OCI-M2 (cell line): Measurements from ENCODE around the gene AKR1A1.
A peak's percentile ranks its signal among the peaks of the same experiment; 100 is the strongest.
"Not testable (repeated sequence)": the region's sequence is repeated elsewhere in the genome, so short reads cannot be mapped to it uniquely, and the experiment has no call there.

Source experiments
- DNase-seq: peaks from one replicate; lab custom pipeline; 2025; ENCODE audit not compliant: unreplicated experiment; lab: John Stamatoyannopoulos, UW

Gene AKR1A1

DNA sequence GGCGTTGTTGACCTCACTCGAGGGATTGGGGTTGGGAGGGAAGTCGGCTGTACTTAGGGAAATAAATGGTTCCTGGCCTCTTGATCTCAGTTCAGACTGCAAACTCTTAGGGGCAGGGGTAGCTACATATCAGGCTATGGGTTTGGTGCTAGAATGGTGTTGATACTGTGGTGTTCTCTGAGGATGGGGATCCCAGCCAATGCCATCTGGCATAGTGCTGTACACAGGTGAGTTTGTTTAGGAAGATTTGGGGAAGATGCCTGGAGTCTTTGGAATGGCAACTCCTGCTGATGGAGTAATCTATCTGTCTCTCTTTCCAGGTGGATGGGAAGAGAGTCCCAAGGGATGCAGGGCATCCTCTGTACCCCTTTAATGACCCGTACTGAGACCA, 18.9 kb downstream of the AKR1A1 start:
- DNase-seq: no peak

DNA sequence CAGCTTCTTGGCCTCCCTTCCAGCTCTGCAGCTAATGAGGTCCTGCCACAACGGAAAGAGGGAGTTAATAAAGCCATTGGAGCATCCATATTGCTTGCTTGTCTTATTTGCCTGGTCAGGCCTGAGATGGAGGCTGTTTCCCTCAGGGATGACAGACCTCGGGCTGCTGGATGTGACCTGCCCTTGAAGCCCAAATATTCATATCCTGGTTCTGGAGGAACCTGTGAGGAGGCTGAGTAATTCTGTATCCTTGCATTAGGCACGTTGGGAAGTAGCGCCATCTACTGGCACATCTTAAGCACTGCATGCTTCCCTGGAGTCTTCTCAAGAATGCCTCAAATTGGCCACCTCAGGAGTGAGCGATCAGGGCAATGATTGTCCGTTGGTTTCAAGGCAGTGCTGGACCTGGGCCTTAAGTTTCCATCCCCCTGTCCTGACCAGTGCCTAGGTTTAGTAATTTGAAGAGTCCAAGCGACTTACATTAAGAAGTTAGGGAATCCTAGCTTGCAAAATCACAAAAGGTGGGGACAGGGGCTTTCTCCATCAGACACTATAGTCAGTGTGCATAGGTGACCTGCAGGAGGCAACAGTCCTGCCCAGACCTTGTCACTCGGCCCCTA, 19.4 kb downstream of the AKR1A1 start:
- peak; percentile 48 for DNase-seq

DNA sequence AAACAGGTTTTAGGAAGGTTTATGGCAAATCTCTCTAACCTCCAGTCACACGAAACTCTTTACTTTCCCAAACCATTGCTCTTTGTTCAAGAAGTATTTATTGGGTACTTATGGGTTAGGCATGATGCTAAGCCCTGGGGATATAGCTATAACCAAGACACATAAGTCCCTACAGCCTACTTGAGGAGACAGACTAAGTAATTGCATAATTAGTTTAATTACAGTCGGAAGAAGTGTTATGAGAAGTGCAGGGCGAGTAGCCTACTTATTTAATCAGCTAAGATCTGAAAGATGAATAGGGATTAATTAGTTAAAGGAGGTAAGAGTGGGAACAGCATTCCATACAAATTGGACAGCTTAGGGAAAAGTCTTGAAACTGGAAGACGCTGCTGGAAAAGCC, 20.0 kb downstream of the AKR1A1 start:
- no peak for DNase-seq

DNA sequence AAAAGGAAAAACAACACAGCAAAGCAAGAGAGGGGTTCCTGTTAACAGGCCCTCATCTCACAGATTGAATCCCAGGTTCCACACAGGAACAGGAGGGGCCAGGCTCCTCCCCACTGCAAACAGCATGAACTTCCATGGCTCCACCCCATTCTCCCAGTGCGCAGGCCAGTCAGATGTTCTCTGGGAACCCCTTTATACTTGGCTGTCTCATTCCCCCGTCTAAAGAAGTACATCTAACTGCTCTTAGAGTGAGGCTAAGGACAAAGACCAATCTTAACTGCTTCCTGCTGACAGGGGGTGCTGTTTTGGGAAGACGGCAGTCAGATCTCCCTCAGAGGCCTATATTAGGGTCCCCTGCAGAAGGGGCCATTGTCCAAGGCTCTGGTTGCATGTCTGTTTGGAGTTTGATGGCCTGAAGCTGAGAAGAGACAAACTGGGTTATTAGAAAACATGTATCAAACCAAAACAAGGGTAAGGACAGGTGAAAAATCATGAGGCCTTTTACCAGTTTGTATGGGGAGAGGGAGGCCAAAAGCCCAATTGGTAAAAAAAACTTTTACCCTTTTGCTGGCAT, 22.7 kb downstream of the AKR1A1 start:
- DNase-seq: no peak

DNA sequence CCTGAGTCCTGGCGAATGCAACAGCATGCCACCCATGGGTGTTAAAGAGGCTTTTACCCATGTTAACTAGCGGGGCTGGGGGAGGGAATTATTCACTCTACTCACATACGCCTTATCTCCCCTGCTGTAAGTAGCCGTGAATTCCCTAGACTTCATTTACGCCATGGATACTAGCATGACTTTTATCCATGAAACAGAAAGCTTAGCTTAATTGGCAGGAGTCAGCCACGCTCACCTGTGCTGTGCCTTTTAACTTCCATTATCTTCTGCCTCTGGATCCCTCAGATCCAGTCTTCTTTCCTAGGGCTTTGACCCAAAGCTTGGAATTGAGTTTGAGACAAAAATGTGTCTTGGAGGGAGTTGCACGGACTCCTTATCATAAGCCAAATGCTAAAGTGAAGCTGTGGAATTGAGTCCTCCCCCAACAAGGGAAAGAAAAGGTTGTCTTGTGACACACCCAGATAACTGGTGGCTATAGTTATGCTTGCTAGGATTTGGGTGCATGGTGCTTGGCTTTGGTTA, 23.5 kb downstream of the AKR1A1 start:
- DNase-seq: no peak

DNA sequence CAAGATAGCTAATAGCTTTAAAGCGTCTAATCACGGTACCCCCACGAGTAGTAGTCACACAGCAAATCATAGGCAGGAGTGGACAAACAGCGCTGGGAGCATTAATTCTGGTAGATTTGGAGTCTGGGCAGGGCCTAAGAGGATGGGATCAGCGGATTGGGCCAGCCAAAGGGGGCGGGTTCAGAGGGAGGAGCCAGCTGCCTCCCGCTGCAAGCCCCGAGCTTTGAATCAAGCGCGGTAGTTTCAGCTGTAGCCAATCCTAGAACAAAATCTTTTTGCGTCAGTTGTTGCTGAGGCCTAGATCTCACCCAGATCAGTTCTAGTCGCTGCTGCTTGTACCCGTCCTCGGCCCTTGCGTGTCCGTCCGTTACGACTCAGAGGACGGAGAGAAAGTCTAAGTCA, 32.6 kb downstream of the AKR1A1 start:
- DNase-seq: peak; percentile 85

DNA sequence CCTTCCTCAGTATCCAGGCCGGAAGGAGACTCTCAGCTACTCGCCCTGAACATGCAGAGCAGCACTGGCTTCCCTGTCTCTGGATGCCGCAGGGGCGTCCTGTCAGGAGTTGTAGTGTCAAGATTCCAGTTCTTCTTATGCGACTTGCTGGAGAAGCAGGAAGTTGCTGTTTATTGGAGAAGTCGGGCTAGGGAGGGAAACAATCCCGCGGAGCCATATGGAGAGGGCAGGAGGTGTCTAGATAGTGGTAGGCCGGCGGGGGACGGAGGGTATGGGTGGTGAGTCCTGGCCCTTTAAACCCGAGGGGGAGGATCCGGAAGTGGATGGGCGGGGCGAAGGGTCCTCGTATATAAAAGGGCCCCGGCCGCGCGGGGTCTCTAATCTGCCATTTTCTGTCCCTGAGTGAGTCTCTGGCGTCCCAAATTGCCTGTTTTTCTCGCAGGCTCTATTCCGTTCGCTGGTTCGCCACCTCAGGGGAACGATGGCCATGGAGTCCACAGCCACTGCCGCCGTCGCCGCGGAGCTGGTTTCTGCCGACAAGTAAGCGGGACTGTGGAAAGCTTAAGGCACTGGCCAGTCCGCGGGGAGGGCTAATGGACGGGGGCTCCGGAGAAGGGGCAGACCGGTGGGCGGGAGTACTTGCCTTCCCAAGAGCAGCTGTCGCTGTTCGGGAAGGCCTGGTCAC, 33.2 kb downstream of the AKR1A1 start, which contains the start of gene NASP:
TSS of gene NASP (plus strand) at position 376 of the 685 bp plus-strand sequence. CDS start at position 482, 106 bp downstream.
- DNase-seq: peak; percentile 78

DNA sequence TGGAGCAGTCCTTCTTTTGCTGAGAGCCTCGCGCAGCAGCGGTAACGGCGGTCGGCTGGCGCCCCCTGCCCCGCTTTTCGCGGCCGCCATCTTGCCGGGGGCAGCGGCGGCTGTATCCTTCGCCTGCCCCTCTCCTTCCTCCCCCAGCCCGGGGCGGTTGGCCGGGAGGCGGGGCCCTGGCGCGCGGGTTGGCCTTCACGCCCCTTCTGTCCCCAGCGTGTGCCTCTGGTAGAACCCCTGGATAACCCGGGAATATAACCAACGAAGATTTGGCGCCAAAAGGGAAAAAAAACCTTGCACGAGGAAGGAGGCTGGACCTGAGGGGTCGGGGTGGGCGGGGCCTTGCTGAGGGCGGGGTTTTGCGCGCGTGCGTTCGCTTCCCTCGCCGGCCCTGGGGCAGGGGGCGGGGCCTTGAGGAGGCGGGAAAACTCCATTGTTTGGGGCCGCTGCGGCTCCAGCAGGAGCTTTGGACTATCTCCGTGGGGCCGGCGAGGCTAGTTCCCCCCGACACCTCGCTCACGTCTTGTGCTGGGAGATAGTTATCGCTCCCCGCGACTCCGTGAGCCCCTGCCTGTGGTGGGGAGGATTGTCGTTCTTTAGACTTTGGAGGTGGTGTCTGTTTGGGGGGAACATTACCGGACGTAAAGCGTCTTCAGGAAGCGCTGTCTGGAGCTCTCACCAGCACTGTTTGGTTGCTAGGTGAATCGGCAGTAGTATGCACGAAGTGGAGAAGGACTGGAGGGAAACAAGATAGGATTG, 33.9 kb downstream of the AKR1A1 start:
- peak; percentile 50 for DNase-seq

DNA sequence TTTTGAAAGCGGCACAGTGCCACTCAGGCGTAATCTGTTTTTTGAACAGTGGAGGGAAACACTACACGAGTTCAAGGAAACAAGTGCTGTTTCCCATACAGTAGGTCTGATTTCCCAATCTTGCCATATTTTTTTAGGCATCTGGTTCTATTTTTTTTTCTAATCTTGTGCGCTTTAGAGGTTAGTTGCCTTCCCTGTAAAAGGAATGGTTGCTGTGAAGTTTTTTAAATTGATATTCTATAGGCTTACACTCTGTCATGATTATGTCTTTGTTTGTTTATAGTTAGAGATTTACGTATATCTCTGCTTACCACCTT, 34.4 kb downstream of the AKR1A1 start:
- DNase-seq: no peak

DNA sequence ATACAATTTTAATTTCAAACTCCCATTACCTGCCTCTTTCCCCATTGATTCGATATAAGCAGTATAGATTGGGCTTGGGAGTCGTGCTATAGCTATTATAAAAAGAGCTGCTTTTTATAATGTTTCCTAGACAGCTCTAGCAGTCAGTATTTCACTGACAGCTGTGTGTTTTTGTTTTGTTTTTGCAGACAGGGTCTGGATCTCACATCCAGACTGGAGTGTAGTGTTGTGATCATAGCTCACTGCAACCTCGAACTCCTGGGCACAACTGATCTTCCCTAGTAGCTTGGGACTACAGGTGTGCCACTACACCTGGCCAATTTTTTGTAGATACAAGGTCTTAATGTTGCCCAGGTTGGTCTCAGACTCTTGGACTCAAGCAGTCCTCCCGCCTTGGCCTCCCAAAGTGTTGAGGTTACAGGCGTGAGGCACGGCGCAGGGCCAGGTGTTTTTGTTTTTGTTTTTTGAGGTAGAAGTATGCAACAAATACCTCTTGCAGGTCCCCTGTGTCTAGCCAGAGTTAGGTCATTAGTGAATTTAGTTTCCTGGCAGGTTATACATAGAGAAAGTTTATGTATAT, 35.0 kb downstream of the AKR1A1 start:
- no peak for DNase-seq

DNA sequence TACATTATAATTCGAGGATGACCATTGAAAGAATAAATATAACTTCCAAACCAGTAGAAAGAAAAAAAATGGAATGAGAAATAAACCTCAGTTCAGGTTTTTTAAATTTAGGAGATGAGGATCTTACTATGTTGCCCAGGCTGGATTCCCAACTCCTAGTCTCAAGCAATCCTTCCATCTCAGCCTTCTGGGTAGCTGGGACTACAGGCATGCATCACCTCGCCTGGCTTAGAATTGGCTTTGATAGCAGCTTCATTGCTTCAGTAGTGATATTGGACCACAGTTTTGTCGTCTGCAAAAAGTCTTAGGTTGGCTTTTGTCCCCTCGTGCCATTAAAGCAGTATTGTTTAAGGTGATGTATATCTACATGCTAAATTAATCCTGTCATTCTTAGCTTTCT, 36.1 kb downstream of the AKR1A1 start:
- DNase-seq: no peak

DNA sequence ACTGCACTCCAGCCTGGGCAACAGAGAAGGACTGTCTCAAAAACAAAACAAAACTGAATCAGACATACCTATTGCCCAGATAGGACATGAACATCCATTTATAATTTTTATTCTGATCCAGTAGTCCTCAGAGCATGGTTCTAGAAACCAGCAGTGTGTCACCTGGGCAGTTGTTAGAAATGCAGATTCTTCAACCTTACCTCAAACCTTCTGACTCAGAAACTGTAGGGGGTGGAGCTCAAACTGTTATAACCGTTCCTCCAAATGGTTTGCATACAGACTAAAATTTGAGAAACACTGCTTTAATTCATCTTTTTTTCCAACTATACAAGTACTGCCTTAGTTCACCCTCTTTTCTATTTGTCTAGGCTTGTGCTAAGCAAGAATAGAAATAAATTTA, 39.2 kb downstream of the AKR1A1 start:
- no peak for DNase-seq

DNA sequence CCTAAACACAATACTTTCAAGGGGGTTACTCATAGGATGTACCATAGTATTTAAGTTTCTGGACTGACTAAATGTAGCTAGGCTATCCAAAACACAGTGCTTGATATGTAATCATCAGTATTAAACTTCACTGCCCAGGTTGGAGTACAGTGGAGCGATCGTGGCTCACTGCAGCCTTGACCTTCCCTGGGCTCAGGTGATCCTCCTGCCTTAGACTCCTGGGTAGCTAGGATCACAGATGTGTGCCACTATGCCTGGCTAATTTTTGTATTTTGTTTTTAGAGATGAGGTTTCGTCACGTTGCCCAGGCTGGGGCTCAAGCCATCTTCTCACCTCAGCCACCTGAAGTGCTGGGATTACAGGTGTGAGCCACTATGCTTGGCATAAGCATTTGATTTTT, 43.8 kb downstream of the AKR1A1 start:
- no peak for DNase-seq

DNA sequence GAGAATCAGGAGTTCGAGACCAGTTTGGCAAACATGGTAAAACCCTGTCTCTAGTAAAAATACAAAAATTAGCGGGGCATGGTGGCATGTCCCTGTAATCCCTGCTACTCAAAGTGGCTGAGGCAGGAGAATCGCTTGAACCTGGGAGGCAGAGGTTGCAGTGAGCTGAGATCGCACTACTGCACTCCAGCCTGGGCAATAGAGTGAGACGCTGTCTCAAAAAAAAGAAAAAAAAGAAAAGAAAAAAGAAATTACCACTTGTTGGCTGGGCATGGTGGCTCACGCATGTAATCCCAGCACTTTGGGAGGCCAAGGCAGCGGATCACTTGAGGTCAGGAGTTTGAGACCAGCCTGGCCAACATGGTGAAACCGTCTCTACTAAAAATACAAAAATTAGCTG, 46.1 kb downstream of the AKR1A1 start:
- not testable (repeated sequence) for DNase-seq

DNA sequence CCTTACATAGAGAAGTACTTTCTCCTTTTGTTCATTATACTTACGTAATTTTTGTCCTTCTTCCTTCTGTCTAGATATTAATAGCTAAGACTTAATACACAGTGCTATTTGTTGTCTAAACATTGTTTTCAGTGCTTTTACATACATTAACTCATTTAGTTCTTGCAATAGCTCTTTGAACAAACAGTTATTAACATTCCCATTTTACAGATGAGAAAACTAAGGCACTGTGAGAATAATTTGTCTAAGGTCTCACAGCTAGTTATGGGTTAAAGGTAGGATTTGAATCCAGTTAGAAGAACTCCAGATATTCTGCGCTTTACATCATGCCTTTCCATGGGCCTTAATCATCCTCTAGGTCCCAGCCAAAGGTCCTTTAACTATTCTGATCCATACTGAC, 53.6 kb downstream of the AKR1A1 start:
- DNase-seq: no peak

DNA sequence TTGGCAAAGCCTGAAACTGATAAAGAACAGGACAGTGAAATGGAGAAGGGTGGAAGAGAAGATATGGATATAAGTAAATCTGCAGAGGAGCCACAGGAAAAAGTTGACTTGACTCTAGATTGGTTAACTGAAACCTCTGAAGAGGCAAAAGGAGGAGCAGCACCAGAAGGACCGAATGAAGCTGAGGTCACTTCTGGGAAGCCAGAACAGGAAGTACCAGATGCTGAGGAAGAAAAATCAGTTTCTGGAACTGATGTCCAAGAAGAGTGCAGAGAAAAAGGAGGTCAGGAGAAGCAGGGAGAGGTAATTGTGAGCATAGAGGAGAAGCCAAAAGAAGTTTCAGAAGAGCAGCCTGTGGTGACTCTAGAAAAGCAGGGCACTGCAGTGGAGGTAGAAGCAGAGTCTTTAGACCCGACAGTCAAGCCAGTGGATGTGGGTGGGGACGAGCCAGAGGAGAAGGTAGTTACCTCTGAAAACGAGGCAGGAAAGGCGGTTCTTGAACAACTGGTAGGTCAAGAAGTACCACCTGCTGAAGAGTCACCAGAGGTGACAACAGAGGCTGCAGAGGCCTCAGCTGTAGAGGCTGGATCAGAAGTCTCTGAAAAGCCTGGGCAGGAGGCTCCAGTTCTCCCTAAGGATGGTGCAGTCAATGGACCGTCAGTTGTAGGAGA, 56.9 kb downstream of the AKR1A1 start:
- DNase-seq: no peak

DNA sequence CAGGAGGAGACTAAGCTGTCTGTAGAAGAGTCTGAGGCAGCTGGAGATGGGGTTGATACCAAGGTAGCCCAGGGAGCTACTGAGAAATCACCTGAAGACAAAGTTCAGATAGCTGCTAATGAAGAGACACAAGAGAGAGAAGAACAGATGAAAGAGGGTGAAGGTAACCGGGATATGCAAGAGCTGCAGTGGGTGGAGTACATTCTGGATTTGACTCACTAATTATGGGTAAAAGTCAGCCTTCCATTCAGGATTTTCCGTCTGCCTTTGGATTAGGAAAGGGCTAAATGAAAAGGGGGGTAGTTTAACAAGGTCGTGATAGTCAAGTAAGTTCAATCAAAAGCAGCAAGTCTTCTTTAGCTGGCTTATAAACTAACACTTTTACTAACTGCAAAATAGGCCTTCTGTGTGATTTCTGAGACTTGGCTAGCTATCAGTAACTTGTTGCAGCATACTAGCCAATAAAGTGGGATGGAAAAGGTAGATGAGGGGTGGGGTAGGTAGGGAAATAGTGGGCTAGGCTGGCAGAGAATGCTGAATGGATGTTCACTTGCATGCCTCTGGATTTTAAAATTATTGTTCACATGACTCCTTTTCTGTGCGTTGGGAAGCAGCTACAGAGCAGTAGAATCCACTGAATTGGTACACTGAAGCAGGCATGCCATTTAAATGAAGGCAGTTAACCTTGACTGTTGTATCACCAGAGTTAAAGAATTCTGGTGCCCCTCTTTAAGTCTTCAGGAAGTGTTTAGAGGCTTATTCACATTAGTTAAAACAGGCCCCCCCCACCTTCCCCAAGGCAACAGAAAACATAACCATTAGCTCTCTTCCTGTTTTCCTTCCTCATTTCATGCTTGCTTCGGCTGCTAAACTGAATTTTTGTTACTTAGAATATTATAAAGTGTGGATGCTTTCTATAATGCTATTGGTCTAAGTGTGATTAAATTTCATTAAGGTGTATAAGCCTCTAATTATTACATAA, 57.8 kb downstream of the AKR1A1 start:
- DNase-seq: no peak

DNA sequence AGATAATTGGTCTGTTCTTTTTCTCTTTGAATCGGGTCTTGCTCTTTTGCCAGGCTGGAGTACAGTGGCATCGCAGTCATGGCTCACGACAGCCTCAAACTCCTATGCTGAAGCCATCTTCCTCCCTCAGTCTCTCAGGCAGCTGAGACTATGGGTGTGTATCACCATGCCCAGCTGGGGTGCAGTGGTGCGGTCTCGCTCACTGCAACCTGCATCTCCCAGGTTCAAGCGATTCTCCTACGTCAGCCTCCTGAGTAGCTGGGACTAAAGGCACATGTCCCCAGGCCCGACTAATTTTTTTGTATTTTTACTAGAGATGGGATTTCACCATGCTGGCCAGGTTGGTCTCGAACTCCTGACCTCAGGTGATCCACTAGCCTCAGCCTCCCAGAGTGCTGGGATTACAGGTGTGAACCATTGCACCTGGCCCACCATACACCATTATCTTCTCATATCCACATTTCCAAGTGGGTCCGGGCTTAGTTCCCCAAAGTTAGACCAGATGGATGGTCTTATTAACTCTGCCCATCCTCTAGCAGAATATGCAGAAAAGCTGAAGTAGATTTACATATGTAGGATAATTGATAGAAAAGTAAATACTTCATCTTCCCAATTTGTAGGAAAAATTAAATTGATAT, 60.1 kb downstream of the AKR1A1 start:
- DNase-seq: no peak

DNA sequence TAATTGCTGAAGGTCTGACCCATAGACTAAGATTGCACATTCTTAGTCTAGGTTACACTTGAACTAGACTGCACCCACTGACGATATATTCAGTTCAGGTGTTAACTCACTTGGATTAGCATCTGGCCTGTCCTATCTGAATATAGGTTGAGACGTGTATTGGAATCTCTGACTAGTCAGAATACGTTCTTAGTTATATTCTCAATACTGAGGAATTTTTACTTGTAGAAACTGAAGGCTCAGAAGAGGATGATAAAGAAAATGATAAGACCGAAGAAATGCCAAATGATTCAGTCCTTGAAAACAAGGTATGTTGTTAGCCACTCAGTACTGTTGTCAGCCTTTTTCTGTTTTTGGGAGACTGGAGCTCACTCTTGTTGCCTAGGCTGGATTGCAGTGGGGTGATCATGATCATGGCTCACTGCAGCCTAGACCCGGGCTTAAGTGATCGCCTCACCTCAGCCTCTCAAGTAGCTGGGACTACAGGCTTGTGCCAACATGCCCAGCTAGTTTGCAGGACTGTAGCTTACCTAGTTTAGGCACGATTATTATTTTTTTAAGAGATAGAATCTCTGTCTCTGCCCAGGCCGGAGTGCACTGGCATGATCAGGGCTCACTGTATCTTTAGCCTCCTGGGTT, 62.4 kb downstream of the AKR1A1 start:
- DNase-seq: no peak
